Neural cell (in vitro differentiated cells): ENCODE results near the gene AMPH. TPM values are rescaled to one million over a fixed set of nuclear protein-coding genes. Genes with fewer than 3 reads are reported as not detected.

Source experiments
- H2AFZ ChIP-seq: fragments of 200-600, 300-800 bp; sonication (generic), shearing (Covaris generic); 2 replicates; pipeline ENCODE4 v1.6.0; 2014; ENCODE audit warnings: low read depth, mild to moderate bottlenecking, antibody characterized with exemption, low read length, moderate library complexity
- H3F3A ChIP-seq: fragments of 200-600 bp; shearing (Covaris generic); 2 replicates; pipeline ENCODE4 v1.6.1; 2016; ENCODE audit warnings: mild to moderate bottlenecking, moderate library complexity, mixed read lengths, antibody characterized with exemption, low read length; ENCODE audit not compliant: insufficient read depth, poor library complexity, severe bottlenecking
- H3K27ac ChIP-seq: fragments of 200-600, 300-800 bp; sonication (generic), shearing (Covaris generic); 2 replicates; pipeline ENCODE4 v1.5.1; 2014; ENCODE audit warnings: mild to moderate bottlenecking, low read length, moderate library complexity
- H3K27me3 ChIP-seq: fragments of 300-800, 200-600 bp; sonication (generic), shearing (Covaris generic); 2 replicates; pipeline ENCODE4 v1.6.0; 2014; ENCODE audit warnings: mild to moderate bottlenecking, low read depth, low read length, moderate library complexity; ENCODE audit not compliant: insufficient read depth
- H3K36me3 ChIP-seq: fragments of 300-800, 200-600 bp; sonication (generic), shearing (Covaris generic); 2 replicates; pipeline ENCODE4 v1.5.1; 2014; ENCODE audit warnings: mild to moderate bottlenecking, antibody characterized with exemption, low read length, moderate library complexity; ENCODE audit not compliant: insufficient read depth
- H3K4me2 ChIP-seq: fragments of 300-800, 200-600 bp; sonication (generic), shearing (Covaris generic); 2 replicates; pipeline ENCODE4 v1.6.0; 2014; ENCODE audit warnings: mild to moderate bottlenecking, low read length
- H3K4me3 ChIP-seq: fragments of 300-800, 200-600 bp; sonication (generic), shearing (Covaris generic); 2 replicates; pipeline ENCODE4 v1.5.1; 2014; ENCODE audit warnings: mild to moderate bottlenecking, low read length, moderate library complexity
- H3K79me2 ChIP-seq: fragments of 200-600 bp; shearing (Covaris generic); replicated peaks from 2 replicates; pipeline ENCODE4 v1.6.0; 2014; ENCODE audit warnings: mild to moderate bottlenecking, low read length, moderate library complexity; ENCODE audit not compliant: insufficient read depth
- H3K9ac ChIP-seq: fragments of 300-800, 200-600 bp; sonication (generic), shearing (Covaris generic); 2 replicates; pipeline ENCODE4 v1.6.1; 2016; ENCODE audit warnings: mild to moderate bottlenecking, low read length, mixed read lengths
- H3K9me2 ChIP-seq: fragments of 200-600 bp; shearing (Covaris generic); 2 replicates; pipeline ENCODE4 v1.6.1; 2016; ENCODE audit warnings: mild to moderate bottlenecking, low read length, mixed read lengths; ENCODE audit not compliant: insufficient read depth
- H3K9me3 ChIP-seq: fragments of 200-600, 300-800 bp; sonication (generic), shearing (Covaris generic); 2 replicates; pipeline ENCODE4 v1.6.1; 2016; ENCODE audit warnings: mild to moderate bottlenecking, mixed run types, low read length, moderate library complexity, mixed read lengths
- H4K20me1 ChIP-seq: fragments of 200-600 bp; shearing (Covaris generic); 2 replicates; pipeline ENCODE4 v1.6.1; 2016; ENCODE audit warnings: mild to moderate bottlenecking, mixed run types; ENCODE audit not compliant: insufficient read depth
- CTCF ChIP-seq: fragments of 450-650 bp; IDR thresholded peaks from 2 replicates; pipeline ENCODE4 v1.5.1; 2014; ENCODE audit warnings: antibody characterized with exemption, mild to moderate bottlenecking, moderate library complexity; ENCODE audit not compliant: poor library complexity, severe bottlenecking
- EP300 ChIP-seq: fragments of 450-650 bp; conservative IDR thresholded peaks from 2 replicates; pipeline ENCODE4 v1.6.1; 2014; ENCODE audit warnings: antibody characterized with exemption, mild to moderate bottlenecking, moderate library complexity; ENCODE audit not compliant: poor library complexity, severe bottlenecking
- EZH2 ChIP-seq: fragments of 200-600, 300-800 bp; shearing (Covaris generic), sonication (generic); IDR thresholded peaks from 2 replicates; pipeline ENCODE4 v1.6.1; 2014; ENCODE audit warnings: antibody characterized with exemption, low read length, borderline replicate concordance, mild to moderate bottlenecking; ENCODE audit not compliant: insufficient read depth, poor library complexity, severe bottlenecking
- MXI1 ChIP-seq: fragments of 450-650 bp; conservative IDR thresholded peaks from 2 replicates; pipeline ENCODE4 v1.6.1; 2014; ENCODE audit warnings: antibody characterized with exemption, mild to moderate bottlenecking; ENCODE audit not compliant: poor library complexity, severe bottlenecking
- POLR2AphosphoS5 ChIP-seq: IDR thresholded peaks from 2 replicates; pipeline ENCODE4 v1.6.1; 2012
- RAD21 ChIP-seq: fragments of 450-650 bp; conservative IDR thresholded peaks from 2 replicates; pipeline ENCODE4 v1.6.1; 2014; ENCODE audit warnings: antibody characterized with exemption, mild to moderate bottlenecking, moderate library complexity
- SMC3 ChIP-seq: fragments of 450-650 bp; conservative IDR thresholded peaks from 2 replicates; pipeline ENCODE4 v1.6.1; 2014; ENCODE audit warnings: antibody characterized with exemption, mild to moderate bottlenecking, moderate library complexity; ENCODE audit not compliant: poor library complexity
- TAF1 ChIP-seq: IDR thresholded peaks from 2 replicates; pipeline ENCODE4 v1.6.1; 2012; ENCODE audit warnings: low read depth
- polyA plus RNA-seq: library from polyadenylated mRNA; depleted of rRNA; stranded (reverse); fragments of >200 nt; gene quantifications from 2 replicates; pipeline ENCODE4 v1.2.3, GENCODE V29; 2014
- TF ChIP-seq, protein P1 (sequence below): IDR thresholded peaks from 2 replicates; pipeline ENCODE4 v1.6.1; 2012; ENCODE audit warnings: borderline replicate concordance

The AMPH gene
- polyA plus RNA-seq, 1 donor from 2014 or later = 33.7 TPM

- Histone ChIP-seq H3K4me2 (no peak overlapping the region), H3K9me2 (no peaks in the 10 kb centered on the region), H3K27ac (no peak overlapping the region), H3K36me3 (no peaks in the 10 kb centered on the region), H4K20me1 (no peaks in the 10 kb centered on the region), H3K27me3 (no peaks in the 10 kb centered on the region), H3K9me3 (no peaks in the 10 kb centered on the region), H3K9ac (no peak overlapping the region), H3F3A (no peaks in the 10 kb centered on the region), H2AFZ (no peak overlapping the region), H3K79me2 (peaks cover 50% of the 10 kb centered on the region), H3K4me3 (no peak overlapping the region)
- TF ChIP-seq EP300 (no peak), MXI1 (no peak), TAF1 (no peak), POLR2AphosphoS5 (no peak), RAD21 (no peak), SMC3 (no peak), CTCF (no peak), EZH2 (no peak)
- TF ChIP-seq, protein P1, sequence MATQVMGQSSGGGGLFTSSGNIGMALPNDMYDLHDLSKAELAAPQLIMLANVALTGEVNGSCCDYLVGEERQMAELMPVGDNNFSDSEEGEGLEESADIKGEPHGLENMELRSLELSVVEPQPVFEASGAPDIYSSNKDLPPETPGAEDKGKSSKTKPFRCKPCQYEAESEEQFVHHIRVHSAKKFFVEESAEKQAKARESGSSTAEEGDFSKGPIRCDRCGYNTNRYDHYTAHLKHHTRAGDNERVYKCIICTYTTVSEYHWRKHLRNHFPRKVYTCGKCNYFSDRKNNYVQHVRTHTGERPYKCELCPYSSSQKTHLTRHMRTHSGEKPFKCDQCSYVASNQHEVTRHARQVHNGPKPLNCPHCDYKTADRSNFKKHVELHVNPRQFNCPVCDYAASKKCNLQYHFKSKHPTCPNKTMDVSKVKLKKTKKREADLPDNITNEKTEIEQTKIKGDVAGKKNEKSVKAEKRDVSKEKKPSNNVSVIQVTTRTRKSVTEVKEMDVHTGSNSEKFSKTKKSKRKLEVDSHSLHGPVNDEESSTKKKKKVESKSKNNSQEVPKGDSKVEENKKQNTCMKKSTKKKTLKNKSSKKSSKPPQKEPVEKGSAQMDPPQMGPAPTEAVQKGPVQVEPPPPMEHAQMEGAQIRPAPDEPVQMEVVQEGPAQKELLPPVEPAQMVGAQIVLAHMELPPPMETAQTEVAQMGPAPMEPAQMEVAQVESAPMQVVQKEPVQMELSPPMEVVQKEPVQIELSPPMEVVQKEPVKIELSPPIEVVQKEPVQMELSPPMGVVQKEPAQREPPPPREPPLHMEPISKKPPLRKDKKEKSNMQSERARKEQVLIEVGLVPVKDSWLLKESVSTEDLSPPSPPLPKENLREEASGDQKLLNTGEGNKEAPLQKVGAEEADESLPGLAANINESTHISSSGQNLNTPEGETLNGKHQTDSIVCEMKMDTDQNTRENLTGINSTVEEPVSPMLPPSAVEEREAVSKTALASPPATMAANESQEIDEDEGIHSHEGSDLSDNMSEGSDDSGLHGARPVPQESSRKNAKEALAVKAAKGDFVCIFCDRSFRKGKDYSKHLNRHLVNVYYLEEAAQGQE = no peak
Measured at GRCh38 chr7:38625866-38626265, 5.3 kb downstream of the AMPH start.

GRCh38 chr7:38615665-38616064 is 15.5 kb downstream of the AMPH start:
- H3K36me3 ChIP-seq = no peaks in the 10 kb centered on the region
- H3K9me2 ChIP-seq = no peaks in the 10 kb centered on the region
- no peak overlapping the region for H3K9ac ChIP-seq
- no peak overlapping the region for H3K4me3 ChIP-seq
- no peak overlapping the region for H3K4me2 ChIP-seq
- no peaks in the 10 kb centered on the region for H3F3A ChIP-seq
- H3K79me2 ChIP-seq = peaks cover 5% of the 10 kb centered on the region
- H4K20me1 ChIP-seq = no peaks in the 10 kb centered on the region
- TF ChIP-seq SMC3 = no peak
- TF ChIP-seq MXI1 = no peak
- no peak for TF ChIP-seq POLR2AphosphoS5
- TF ChIP-seq, protein P1 = no peak
- no peak for TF ChIP-seq TAF1
- TF ChIP-seq RAD21 = no peak
- no peak for TF ChIP-seq EP300
- no peak for TF ChIP-seq EZH2
- TF ChIP-seq CTCF = no peak
- H2AFZ ChIP-seq = no peak overlapping the region
- no peak overlapping the region for H3K27ac ChIP-seq
- H3K27me3 ChIP-seq = no peaks in the 10 kb centered on the region
- H3K9me3 ChIP-seq = peaks cover 4% of the 10 kb centered on the region
